Ascending aorta (tissue), 2 donors: ENCODE results near the gene CLSTN1. TPM values are rescaled to one million over a fixed set of nuclear protein-coding genes. Genes with fewer than 3 reads are reported as not detected.

Experiments used
- DNase-seq, 2 donors: peaks; one replicate each; pipeline ENCODE4 v3.0.0-alpha.2; 2019; ENCODE audit warnings: low spot score in 2 of 2
- H3K27ac ChIP-seq, 2 donors: fragments of 200-600 bp; sonication (generic); one replicate each; pipeline ENCODE4 v1.5.1; 2016 to 2017; ENCODE audit warnings: mild to moderate bottlenecking in 1 of 2
- H3K27me3 ChIP-seq: fragments of 200-600 bp; sonication (generic); one replicate; pipeline ENCODE4 v1.5.1; 2017
- H3K36me3 ChIP-seq, 2 donors: fragments of 200-600 bp; sonication (generic); one replicate each; pipeline ENCODE4 v1.5.1; 2016
- H3K4me1 ChIP-seq, 2 donors: fragments of 200-600 bp; sonication (generic); one replicate each; pipeline ENCODE4 v1.5.1; 2016 to 2017; ENCODE audit warnings: mild to moderate bottlenecking in 1 of 2
- H3K4me3 ChIP-seq, 2 donors: fragments of 200-600 bp; sonication (generic); one replicate each; pipeline ENCODE4 v1.5.1; 2016 to 2017; ENCODE audit warnings: mild to moderate bottlenecking in 1 of 2
- H3K9me3 ChIP-seq, 2 donors: fragments of 200-600 bp; sonication (generic); one replicate each; pipeline ENCODE4 v1.5.1; 2016
- CTCF ChIP-seq, 3 experiments: fragments of 200-600 bp in 2 of 3; fragments of 450-650 bp in 1 of 3; sonication (generic) in 2 of 3; IDR thresholded peaks; one replicate each; pipeline ENCODE4 v1.5.1; 2016 to 2019; ENCODE audit warnings: antibody characterized with exemption in 3 of 3, mild to moderate bottlenecking in 1 of 3, moderate library complexity in 1 of 3
- intact Hi-C: fragments of 100-400 bp; cut with DNase I; formaldehyde crosslinking; loops from one replicate; pipeline ENCODE4 v1.15.1; 2023
- total RNA-seq: library from RNA; depleted of rRNA; stranded (reverse); fragments of >200 nt; gene quantifications from one replicate; pipeline ENCODE4 v1.1.0, GENCODE V29; 2016

Gene CLSTN1
- total RNA-seq, 1 donor from 2014 or later, result 84.6 TPM

- Histone ChIP-seq H3K27ac (no peak overlapping the region), H3K27me3 (no peaks in the 10 kb centered on the region), H3K36me3 (peaks cover 85 to 96% of the 10 kb centered on the region in 2 donors), H3K4me1 (no peaks in the 10 kb centered on the region), H3K9me3 (no peaks in the 10 kb centered on the region), H3K4me3 (no peak overlapping the region)
- no peak for DNase-seq
- intact Hi-C loops, result no loop called here
- no peak for TF ChIP-seq CTCF (IDR thresholded peaks at IDR 0.05)
Measured at GRCh38 chr1:9737057-9737456, 86.7 kb downstream of the CLSTN1 start.

GRCh38 chr1:9736241-9736640 lies 87.5 kb downstream of the CLSTN1 start:
- no peak overlapping the region for H3K27ac ChIP-seq
- H3K36me3 ChIP-seq, result peaks cover 83 to 96% of the 10 kb centered on the region in 2 donors
- intact Hi-C loops, result no loop called here
- no peaks in the 10 kb centered on the region for H3K4me1 ChIP-seq
- DNase-seq, result no peak
- no peaks in the 10 kb centered on the region for H3K27me3 ChIP-seq
- H3K9me3 ChIP-seq, result no peaks in the 10 kb centered on the region
- no peak for TF ChIP-seq CTCF (IDR thresholded peaks at IDR 0.05)
- H3K4me3 ChIP-seq, result no peak overlapping the region

- no peak for TF ChIP-seq CTCF (IDR thresholded peaks at IDR 0.05)
- Histone ChIP-seq H3K27ac (no peak overlapping the region), H3K9me3 (no peaks in the 10 kb centered on the region), H3K4me3 (no peak overlapping the region), H3K4me1 (no peaks in the 10 kb centered on the region), H3K27me3 (no peaks in the 10 kb centered on the region), H3K36me3 (peaks cover 83 to 96% of the 10 kb centered on the region in 2 donors)
- intact Hi-C loops, result no loop called here
- DNase-seq, result no peak
Measured at GRCh38 chr1:9735800-9736199, 88.0 kb downstream of the CLSTN1 start.

- Histone ChIP-seq H3K4me1 (no peaks in the 10 kb centered on the region), H3K36me3 (peaks cover 79 to 99% of the 10 kb centered on the region in 2 donors), H3K9me3 (no peaks in the 10 kb centered on the region)
Measured at GRCh38 chr1:9733160-9733789, 90.5 kb downstream of the CLSTN1 start.

GRCh38 chr1:9732123-9732971 lies 91.4 kb downstream of the CLSTN1 start:
- no peak for TF ChIP-seq CTCF (IDR thresholded peaks at IDR 0.05)
- H3K9me3 ChIP-seq, result no peaks in the 10 kb centered on the region
- peaks cover 79 to 98% of the 10 kb centered on the region in 2 donors for H3K36me3 ChIP-seq
- DNase-seq, result no peak
- no peak overlapping the region for H3K27ac ChIP-seq
- H3K4me3 ChIP-seq, result no peak overlapping the region
- H3K4me1 ChIP-seq, result no peaks in the 10 kb centered on the region
- H3K27me3 ChIP-seq, result no peaks in the 10 kb centered on the region
- intact Hi-C loops, result no loop called here

More at GRCh38 chr1:9733160-9733789, 90.5 kb downstream of the CLSTN1 start:
- intact Hi-C loops, result no loop called here
- no peak overlapping the region for H3K27ac ChIP-seq
- TF ChIP-seq CTCF (IDR thresholded peaks at IDR 0.05), result no peak
- DNase-seq, result no peak
- H3K4me3 ChIP-seq, result no peak overlapping the region
- no peaks in the 10 kb centered on the region for H3K27me3 ChIP-seq
